Astrocyte of the spinal cord (primary cell): ENCODE results near the gene PTPA.

Experiments used
- DNase-seq: peaks from one replicate; pipeline ENCODE4 v3.0.0; 2011; ENCODE audit warnings: low read depth, low spot score
- H3K4me3 ChIP-seq: 2 replicates; pipeline ENCODE4 v1.5.1; 2011; ENCODE audit warnings: low read depth, mild to moderate bottlenecking, low read length, moderate library complexity
- CTCF ChIP-seq: IDR thresholded peaks from 2 replicates; pipeline ENCODE4 v1.5.1; 2012; ENCODE audit warnings: low read depth, mild to moderate bottlenecking, low read length, inconsistent platforms
- in situ Hi-C: cut with HindIII; loops from 2 replicates; pipeline ENCODE4 v1.10.0; 2017; ENCODE audit warnings: low sequenced_read_pairs

PTPA gene

GRCh38 chr9:129095908-129096307, 15.3 kb upstream of the PTPA start:
- in situ Hi-C loops: no loop called here

GRCh38 chr9:129097671-129098306, 13.4 kb upstream of the PTPA start:
- no peak for DNase-seq
- H3K4me3 ChIP-seq: no peak overlapping the region
- in situ Hi-C loops: no loop called here
- TF ChIP-seq CTCF: no peak

More at GRCh38 chr9:129095908-129096307, 15.3 kb upstream of the PTPA start:
- no peak for TF ChIP-seq CTCF
- H3K4me3 ChIP-seq: no peak overlapping the region
- DNase-seq: no peak

- H3K4me3 ChIP-seq: no peak overlapping the region
- no peak for DNase-seq
- no peak for TF ChIP-seq CTCF
- in situ Hi-C loops: no loop called here
These were observed 12.9 kb upstream of the PTPA start for GRCh38 chr9:129098328-129098727.

- H3K4me3 ChIP-seq: no peak overlapping the region
- TF ChIP-seq CTCF: no peak
- DNase-seq: no peak
- in situ Hi-C loops: no loop called here
These were observed 10.6 kb upstream of the PTPA start for GRCh38 chr9:129100383-129101169.

- no peak for TF ChIP-seq CTCF
- in situ Hi-C loops: no loop called here
These were observed 9.9 kb upstream of the PTPA start for GRCh38 chr9:129101279-129101678.

DNA sequence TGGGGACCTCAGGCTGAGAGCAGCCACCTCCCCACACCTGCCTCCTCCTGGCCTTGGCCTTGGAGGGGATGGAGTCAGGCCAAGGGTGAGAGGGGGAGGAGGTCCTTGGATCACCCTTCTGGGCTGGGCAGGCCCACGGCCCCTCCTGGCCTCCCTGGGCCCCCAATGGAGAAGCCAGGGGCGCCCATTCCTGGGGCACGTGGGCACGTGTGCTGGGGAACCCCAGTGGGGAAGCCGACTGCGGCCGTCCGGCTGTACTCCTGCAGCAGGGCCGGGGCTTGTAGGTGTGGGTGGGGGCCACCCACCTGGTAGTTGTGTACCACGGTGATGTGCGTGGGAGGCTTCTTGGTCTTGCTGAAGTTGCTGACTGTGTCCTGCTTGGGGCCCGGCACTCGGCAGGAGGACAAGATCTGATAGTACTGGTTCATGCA, 9.1 kb upstream of the PTPA start:
- no peak overlapping the region for H3K4me3 ChIP-seq
- in situ Hi-C loops: no loop called here
- DNase-seq: no peak
- no peak for TF ChIP-seq CTCF

More at GRCh38 chr9:129101279-129101678, 9.9 kb upstream of the PTPA start:
- no peak for DNase-seq
- no peak overlapping the region for H3K4me3 ChIP-seq
